Inferior parietal cortex (tissue), 1 donor: ENCODE data around the gene OGFOD3.
"Not testable (repeated sequence)": the region's sequence is repeated elsewhere in the genome, so short reads cannot be mapped to it uniquely, and the experiment has no call there.

ENCODE experiments used
- DNase-seq: peaks from one replicate; pipeline ENCODE4 v3.0.0-alpha.2; 2016; ENCODE audit errors: extremely low spot score

Gene OGFOD3

DNA sequence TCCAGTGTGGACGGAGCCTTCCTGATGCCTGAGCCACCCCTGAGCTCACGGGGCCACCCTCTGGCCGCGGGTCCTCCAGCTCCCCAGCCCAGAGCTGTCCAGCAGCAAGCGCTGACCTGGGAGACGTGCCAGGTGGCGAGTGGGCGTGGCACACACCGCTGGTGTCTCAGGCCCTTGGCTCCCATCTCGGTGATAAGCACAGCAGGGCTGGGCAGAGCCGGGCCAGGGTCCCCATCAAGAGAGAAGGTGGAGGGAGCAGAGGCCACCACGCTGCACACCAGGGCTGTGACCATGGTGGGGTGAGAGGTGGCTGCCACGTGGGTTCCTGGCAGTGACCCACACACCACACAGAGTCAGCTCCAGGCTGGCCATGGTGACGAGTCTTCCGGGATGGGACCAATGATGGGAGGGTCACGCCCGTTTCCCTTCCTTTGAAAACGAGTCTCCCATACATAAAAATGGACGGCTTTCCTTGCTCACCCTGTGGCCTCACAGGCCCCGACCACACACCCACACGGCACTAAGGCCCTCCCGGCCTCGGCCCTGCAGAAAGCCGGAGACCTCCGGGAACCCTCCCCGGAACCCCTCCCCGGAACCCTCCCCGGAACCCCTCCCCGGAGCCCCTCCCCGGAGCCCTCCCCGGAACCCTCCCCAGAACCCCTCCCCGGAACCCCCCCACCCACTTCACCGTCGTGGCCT is 30.0 kb downstream of the OGFOD3 start:
- DNase-seq: no peak

DNA sequence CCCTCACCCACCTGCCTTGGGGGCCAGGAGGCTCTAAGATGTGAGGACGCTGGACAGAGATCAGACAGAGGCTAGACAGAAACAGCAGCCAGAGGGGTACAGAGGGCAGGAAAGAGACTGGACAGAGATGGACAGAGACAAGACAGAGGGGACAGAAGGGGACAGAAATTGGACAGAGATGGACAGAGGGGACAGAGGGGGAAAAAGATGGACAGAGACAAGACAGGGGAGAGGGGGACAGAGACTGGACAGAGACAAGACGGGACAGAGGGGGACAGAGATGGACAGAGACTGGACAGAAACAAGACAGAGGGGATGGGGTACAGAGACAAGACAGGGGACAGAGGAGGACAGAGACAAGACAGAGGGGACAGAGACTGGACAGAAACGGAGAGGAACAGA is 30.7 kb downstream of the OGFOD3 start:
- no peak for DNase-seq

- DNase-seq: no peak
Measured at GRCh38 chr17:82386881-82387704, 31.3 kb downstream of the OGFOD3 start.

DNA sequence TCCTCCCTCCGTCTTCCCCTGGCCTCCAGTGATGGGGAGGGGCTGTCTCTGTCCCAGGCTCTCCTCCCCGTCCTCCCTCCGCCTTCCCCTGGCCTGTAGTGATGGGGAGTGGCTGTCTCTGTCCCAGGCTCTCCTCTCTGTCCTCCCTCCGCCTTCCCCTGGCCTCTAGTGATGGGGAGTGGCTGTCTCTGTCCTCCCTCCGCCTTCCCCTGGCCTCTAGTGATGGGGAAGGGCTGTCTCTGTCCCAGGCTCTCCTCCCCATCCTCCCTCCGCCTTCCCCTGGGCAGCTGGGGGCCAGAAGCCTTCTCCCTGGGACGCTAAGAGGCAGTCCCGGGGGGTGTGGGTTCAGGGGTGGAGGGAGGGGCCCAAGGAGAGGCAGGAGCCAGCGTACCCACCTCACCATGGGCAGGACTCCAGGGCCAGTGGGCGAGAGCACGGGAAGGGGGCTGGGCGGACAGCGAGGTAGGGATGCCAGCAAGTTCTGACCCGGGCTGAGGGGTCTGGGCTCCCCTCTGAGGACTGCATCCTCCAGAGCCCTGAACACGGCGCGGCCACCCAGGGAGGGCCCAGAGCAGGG is 32.0 kb downstream of the OGFOD3 start:
- DNase-seq: no peak

DNA sequence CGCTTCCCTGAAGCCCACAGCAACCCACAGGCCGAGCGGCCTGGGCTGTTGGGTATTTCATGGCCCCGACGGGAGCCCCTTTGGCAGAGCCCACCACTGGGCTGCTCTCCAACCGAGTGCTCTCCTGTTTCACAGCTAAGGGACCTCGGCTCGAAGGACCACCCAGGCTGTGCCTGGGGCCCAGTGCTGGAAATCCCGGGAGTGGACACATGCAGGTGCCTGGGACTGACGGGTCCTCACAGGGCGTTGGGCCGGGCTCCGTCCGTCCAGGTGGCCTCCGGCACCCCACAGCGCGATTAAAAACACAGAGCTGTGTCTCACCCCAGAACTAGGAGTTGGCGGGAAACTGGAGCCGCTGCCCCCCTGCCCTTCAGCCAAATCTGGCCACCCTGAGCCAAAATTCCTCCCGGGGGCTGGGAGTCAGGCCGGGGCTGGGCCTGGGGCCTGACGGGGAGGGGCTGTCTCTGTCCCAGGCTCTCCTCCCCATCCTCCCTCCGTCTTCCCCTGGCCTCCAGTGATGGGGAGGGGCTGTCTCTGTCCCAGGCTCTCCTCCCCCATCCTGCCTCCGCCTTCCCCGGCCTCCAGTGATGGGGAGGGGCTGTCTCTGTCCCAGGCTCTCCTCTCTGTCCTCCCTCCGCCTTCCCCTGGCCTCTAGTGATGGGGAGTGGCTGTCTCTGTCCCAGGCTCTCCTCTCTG is 32.7 kb downstream of the OGFOD3 start:
- no peak for DNase-seq

DNA sequence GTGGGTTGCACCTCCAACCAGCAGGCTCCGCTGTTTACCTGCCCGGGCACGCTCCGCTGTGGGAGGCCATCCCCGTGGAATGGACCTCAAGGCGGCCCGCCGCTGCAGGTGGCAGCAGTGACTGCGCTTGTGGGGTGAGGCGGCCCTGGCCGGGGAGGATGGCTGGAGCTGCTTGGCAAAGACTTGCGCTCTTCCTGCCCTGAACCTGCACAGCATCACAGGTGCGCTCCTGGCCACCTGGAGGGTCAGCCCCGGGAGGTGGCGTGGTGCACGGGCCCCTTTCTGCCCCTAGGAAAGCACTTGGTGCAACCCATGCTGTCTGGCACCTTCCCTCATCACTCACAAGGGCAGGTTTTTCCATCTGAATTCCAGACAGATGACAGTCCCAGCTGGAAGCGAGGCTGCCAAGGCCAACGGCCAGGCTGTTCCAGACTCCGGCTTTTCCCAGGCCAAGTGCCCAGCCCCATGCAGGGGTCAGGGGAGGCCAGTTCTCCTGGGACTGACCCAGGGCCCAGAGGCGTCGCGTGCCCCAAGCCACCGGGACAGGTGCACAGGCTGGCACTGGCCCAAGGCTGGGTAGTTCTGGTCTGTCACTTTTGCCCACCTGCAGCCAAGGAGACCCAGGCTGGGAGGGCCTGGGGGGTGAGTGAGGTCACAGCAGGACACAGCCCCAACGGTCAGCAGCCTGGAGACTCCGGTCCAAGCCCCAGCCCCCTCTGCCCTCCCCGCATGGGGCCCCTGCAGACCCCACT is 33.5 kb downstream of the OGFOD3 start:
- no peak for DNase-seq

DNA sequence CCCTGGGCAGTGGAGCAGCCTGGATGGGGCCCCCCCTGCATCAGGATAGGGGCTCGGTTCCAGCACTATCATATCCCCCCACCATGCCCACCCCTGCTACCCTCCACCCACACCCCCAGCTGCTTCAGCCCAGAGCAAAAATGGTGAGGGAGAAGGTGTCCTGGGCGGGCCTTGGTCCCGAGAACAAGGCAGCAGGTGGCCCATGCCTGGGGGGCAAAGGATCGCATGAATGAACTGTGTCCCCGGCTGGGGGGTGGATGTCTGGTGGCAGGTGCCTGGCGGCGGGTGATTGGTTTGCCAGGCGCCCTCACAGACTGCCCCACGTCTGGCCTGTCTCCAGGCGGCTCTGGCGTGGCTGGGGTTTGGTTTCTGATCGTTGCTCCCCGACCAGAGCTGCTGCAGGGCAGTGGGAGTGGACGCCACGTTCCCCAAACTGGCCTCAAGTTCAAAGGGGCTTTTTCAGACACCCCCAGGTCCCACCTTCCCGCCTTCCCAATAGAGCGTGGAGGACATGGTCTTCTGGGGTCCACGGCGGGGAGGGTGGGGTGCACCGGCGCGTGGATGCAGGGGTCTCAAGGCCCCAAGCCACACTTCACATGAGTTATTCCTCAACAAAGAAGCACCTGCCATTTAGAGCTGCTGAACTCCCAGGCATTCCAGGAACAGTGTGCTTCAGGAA is 34.2 kb downstream of the OGFOD3 start:
- DNase-seq: no peak

DNA sequence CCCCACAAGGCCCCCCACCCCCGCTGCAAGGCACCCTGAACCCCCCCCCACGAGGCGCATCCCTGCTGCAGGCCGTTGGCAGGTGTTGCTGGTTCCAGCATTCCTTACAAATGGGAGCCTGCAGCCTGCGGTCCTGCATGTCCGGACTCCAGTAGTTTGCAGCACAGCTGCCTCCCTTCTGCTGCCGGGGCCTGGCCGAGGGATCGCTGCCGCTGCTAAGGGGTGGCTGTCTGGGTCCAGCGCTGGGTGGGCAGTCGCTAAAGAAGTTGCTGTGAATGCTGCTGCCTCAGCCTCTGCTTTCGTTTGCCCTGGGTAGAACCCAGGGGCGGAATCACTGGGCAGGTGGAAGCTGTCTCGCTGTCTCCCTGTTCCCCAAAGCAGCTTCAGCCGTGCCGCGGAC is 35.0 kb downstream of the OGFOD3 start:
- no peak for DNase-seq

DNA sequence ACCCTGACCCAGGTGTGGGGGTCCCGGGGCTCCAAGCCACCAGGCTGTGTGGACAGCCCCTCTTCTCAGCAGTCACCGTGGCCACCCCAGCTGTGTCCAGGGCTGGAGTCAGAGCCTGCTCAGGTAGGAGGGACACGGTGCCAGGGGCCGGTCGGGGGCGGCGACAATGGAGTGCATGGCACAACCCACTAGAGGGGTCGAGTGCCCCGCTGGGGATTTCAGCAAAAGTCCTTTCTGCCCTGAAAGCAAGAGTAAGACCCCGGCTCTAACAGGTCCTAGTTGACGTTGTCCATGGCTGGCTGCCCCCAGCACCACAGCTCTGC is 35.5 kb downstream of the OGFOD3 start:
- DNase-seq: no peak

DNA sequence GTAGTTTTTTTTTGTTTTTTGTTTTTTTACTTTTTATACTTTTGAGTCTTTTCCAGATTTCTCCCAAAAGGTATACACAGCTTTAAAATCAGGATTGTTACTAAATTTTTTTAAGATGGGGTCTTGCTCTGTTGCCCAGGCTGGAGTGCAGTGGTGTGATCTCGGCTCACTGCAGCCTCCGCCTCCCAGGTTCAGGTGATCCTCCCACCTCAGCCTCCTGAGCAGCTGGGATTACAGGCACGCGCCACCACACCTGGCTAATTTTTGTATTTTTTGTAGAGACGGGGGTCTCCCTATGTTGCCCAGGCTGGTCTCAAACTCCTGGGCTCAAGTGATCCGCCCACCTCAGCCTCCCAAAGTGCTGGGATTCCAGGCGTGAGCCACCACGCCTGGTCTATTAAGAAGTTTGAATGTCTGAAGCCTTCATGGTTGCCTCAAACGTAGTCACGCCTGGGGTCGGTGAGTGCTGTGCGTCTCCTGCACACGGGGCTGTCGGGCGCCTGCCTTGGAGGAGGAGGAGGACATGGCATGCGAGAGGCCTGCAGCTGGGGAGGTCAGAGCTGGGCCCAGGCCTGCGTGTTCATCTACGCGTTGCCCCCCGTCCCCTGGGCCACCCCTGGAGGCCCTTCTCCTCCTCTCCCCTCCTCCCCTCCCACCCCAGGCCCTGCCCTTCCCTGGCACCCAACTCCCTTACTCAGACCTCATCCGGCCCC is 36.0 kb downstream of the OGFOD3 start:
- DNase-seq: not testable (repeated sequence)

- DNase-seq: not testable (repeated sequence)
Measured at GRCh38 chr17:82381703-82382009, 36.7 kb downstream of the OGFOD3 start.

- DNase-seq: peak; percentile 20
Measured at GRCh38 chr17:82380860-82381702, 37.3 kb downstream of the OGFOD3 start.

GRCh38 chr17:82378741-82379021 is 39.7 kb downstream of the OGFOD3 start:
- no peak for DNase-seq

GRCh38 chr17:82377924-82378740 is 40.3 kb downstream of the OGFOD3 start:
- DNase-seq: no peak

DNA sequence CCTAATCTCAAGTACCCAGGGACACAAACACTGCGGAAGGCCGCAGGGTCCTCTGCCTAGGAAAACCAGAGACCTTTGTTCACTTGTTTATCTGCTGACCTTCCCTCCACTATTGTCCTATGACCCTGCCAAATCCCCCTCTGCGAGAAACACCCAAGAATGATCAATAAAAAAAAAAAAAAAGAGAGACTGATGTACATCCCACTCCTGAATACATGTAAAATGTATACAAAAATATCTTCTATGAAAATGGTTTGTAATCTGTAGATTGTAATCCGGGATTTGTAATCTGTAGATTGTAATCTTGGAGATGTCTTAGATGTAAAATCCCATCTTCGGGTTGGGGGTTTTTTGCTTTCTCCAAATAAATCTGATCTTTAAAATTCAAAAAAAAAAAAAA is 41.1 kb downstream of the OGFOD3 start:
- DNase-seq: not testable (repeated sequence)

GRCh38 chr17:82376042-82376730 is 42.2 kb downstream of the OGFOD3 start:
- no peak for DNase-seq

DNA sequence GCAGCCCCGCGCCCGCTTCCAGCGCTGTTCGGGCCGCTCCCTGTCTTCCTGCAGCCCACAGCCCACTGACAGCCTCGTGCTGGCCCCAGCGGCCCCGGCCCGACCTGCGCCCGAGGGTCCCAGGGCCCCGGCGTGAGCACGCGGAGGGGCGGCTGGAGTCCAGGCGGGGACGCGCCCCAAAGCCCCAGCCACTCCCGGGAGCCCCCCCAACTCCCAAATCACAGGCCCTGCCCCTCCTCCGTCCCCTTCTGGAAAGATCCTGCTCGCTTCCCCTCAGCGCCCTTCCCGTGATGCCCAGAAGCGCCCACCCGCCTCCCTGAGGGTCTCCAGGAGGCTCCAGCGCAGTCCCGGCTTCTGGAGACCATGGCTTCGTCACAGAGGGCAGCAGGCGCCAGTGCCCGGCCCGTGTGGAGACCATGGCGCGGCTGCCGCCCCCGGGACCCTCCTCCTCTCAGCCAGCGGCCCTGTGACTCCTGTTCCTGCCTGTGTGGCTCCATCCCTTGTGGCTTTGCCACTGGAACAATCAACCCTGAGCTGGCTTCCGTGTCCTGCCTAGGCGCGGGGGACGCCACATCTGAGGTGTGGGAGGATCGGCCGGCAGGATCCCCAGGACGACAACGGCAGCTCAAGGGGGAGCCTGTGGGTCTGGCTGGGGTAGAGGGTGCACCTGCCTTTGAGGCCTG is 42.9 kb downstream of the OGFOD3 start:
- DNase-seq: no peak
